KBM-7 (cell line): ENCODE results near the gene CNBD2.
"Not testable (repeated sequence)": the region's sequence is repeated elsewhere in the genome, so short reads cannot be mapped to it uniquely, and the experiment has no call there.

ENCODE experiments used
- DNase-seq: peaks from one replicate; pipeline ENCODE4 v3.0.0-alpha.2; 2015
- in situ Hi-C: fragments of 300-500 bp; cut with MboI; formaldehyde crosslinking; loops from 2 replicates; pipeline ENCODE4 v1.14.3; 2020; ENCODE audit warnings: low sequenced_read_pairs, low pct_unique_long_range_greater_than_20kb, mixed read lengths

CNBD2 gene

GRCh38 chr20:36051318-36052116 lies 83.1 kb downstream of the CNBD2 start:
- in situ Hi-C loops: no loop called here
- DNase-seq: no peak

GRCh38 chr20:36052117-36052513 lies 83.7 kb downstream of the CNBD2 start:
- in situ Hi-C loops: no loop called here
- no peak for DNase-seq

- in situ Hi-C loops, DNase-seq: not testable (repeated sequence)
Observed at GRCh38 chr20:36053863-36054518, 85.6 kb downstream of the CNBD2 start.

- in situ Hi-C loops: no loop called here
- DNase-seq: no peak
Observed at GRCh38 chr20:36055145-36055544, 86.8 kb downstream of the CNBD2 start.

- in situ Hi-C loops: no loop called here
- DNase-seq: no peak
Observed at GRCh38 chr20:36060676-36061075, 92.3 kb downstream of the CNBD2 start.

GRCh38 chr20:36061754-36062153 lies 93.4 kb downstream of the CNBD2 start:
- DNase-seq: no peak
- in situ Hi-C loops: no loop called here

GRCh38 chr20:36062799-36063198 lies 94.4 kb downstream of the CNBD2 start:
- no peak for DNase-seq
- in situ Hi-C loops: no loop called here

- DNase-seq: no peak
- in situ Hi-C loops: no loop called here
Observed at GRCh38 chr20:36063916-36064657, 95.7 kb downstream of the CNBD2 start.

- in situ Hi-C loops: no loop called here
- DNase-seq: peak; percentile 91
Observed at GRCh38 chr20:36064658-36065426, 96.5 kb downstream of the CNBD2 start.

GRCh38 chr20:36065427-36065998 lies 97.1 kb downstream of the CNBD2 start:
- in situ Hi-C loops: no loop called here
- no peak for DNase-seq

- no peak for DNase-seq
- in situ Hi-C loops: no loop called here
Observed at GRCh38 chr20:36066777-36067176, 98.4 kb downstream of the CNBD2 start.

- DNase-seq, in situ Hi-C loops: not testable (repeated sequence)
Observed at GRCh38 chr20:36068526-36068925, 100.1 kb downstream of the CNBD2 start.

- no peak for DNase-seq
- in situ Hi-C loops: no loop called here
Observed at GRCh38 chr20:36070451-36070850, 102.1 kb downstream of the CNBD2 start.

GRCh38 chr20:36071848-36072247 lies 103.5 kb downstream of the CNBD2 start:
- in situ Hi-C loops: no loop called here
- no peak for DNase-seq

GRCh38 chr20:36074983-36075382 lies 106.6 kb downstream of the CNBD2 start:
- no peak for DNase-seq
- in situ Hi-C loops: no loop called here

GRCh38 chr20:36077762-36078161 lies 109.4 kb downstream of the CNBD2 start:
- in situ Hi-C loops: not testable (repeated sequence)

GRCh38 chr20:36079486-36079885 lies 111.1 kb downstream of the CNBD2 start:
- in situ Hi-C loops: no loop called here
- no peak for DNase-seq

More at GRCh38 chr20:36077762-36078161, 109.4 kb downstream of the CNBD2 start:
- DNase-seq: not testable (repeated sequence)

- DNase-seq, in situ Hi-C loops: not testable (repeated sequence)
Observed at GRCh38 chr20:36079984-36080383, 111.6 kb downstream of the CNBD2 start.
